PC-3 (cell line): ENCODE measurements around the gene TMEM14C. TPM values are rescaled to one million over a fixed set of nuclear protein-coding genes. Genes with fewer than 3 reads are reported as not detected.

Experiments used
- ATAC-seq: fragments of 200-7000 bp; cut with Tn5 transposase; 2 replicates; pipeline ENCODE4 v1.9.1; 2020; ENCODE audit warnings: mild to moderate bottlenecking, moderate library complexity
- BruUV-seq: library from RNA; stranded (reverse); fragments of 400-500 nt; replicated peaks from 2 replicates; lab custom pipeline; 2021; lab: Mats Ljungman, UMichigan
- CTCF ChIA-PET: fragments of 300-600 bp; sonication (Branson Sonifier 250); formaldehyde crosslinking; loops from one replicate; lab custom pipeline; 2022; ENCODE audit warnings: antibody characterized with exemption; lab: Charles Lee
- POLR2A ChIA-PET: fragments of 300-600 bp; sonication (Branson Sonifier 250); formaldehyde crosslinking; loops from one replicate; lab custom pipeline; 2022; ENCODE audit warnings: antibody characterized with exemption; ENCODE audit not compliant: unreplicated experiment; lab: Charles Lee
- DNase-seq: peaks from one replicate; pipeline ENCODE4 v3.0.0-alpha.2; 2015
- H2AFZ ChIP-seq: fragments of 300-600 bp; sonication (generic); 2 replicates; pipeline ENCODE4 v1.6.0; 2016; ENCODE audit warnings: antibody characterized with exemption, low read length
- H3F3A ChIP-seq: fragments of 300-600 bp; sonication (generic); one replicate; pipeline ENCODE4 v1.6.0; 2017; ENCODE audit warnings: antibody characterized with exemption, low read length, control low read depth, mild to moderate bottlenecking; ENCODE audit not compliant: unreplicated experiment
- H3K27ac ChIP-seq: fragments of 300-600 bp; sonication (generic); 2 replicates; pipeline ENCODE4 v1.5.1; 2016; ENCODE audit warnings: mild to moderate bottlenecking, low read length
- H3K27me3 ChIP-seq: fragments of 300-600 bp; sonication (generic); 2 replicates; pipeline ENCODE4 v1.6.1; 2016; ENCODE audit warnings: low read length, mixed read lengths
- H3K36me3 ChIP-seq: fragments of 300-600 bp; sonication (generic); 2 replicates; pipeline ENCODE4 v1.6.1; 2016; ENCODE audit warnings: low read depth, mixed run types, low read length, mixed read lengths
- H3K4me1 ChIP-seq: fragments of 300-600 bp; sonication (generic); 2 replicates; pipeline ENCODE4 v1.5.1; 2016; ENCODE audit warnings: low read length; ENCODE audit not compliant: insufficient read depth
- H3K4me2 ChIP-seq: fragments of 300-600 bp; sonication (generic); 2 replicates; pipeline ENCODE4 v1.6.0; 2016; ENCODE audit warnings: low read length
- H3K4me3 ChIP-seq: fragments of 300-600 bp; sonication (generic); 2 replicates; pipeline ENCODE4 v1.5.1; 2016; ENCODE audit warnings: mild to moderate bottlenecking, low read length, mixed read lengths
- H3K79me2 ChIP-seq: fragments of 300-600 bp; sonication (generic); 2 replicates; pipeline ENCODE4 v1.6.1; 2017; ENCODE audit warnings: low read length, mixed read lengths
- H3K9ac ChIP-seq: fragments of 300-600 bp; sonication (generic); 2 replicates; pipeline ENCODE4 v1.6.0; 2016; ENCODE audit warnings: mild to moderate bottlenecking, low read length
- H3K9me2 ChIP-seq: fragments of 300-600 bp; sonication (generic); replicated peaks from 2 replicates; pipeline ENCODE4 v1.6.1; 2016; ENCODE audit warnings: mixed run types, low read length, mixed read lengths
- H3K9me3 ChIP-seq: fragments of 300-600 bp; sonication (generic); 2 replicates; pipeline ENCODE4 v1.6.1; 2016; ENCODE audit warnings: low read length, mixed read lengths
- H4K20me1 ChIP-seq: fragments of 300-600 bp; sonication (generic); 2 replicates; pipeline ENCODE4 v1.6.1; 2016; ENCODE audit warnings: low read length, mixed read lengths
- CTCF ChIP-seq: fragments of 300-600 bp; sonication (generic); conservative IDR thresholded peaks from 2 replicates; pipeline ENCODE4 v1.5.1; 2017; ENCODE audit warnings: antibody characterized with exemption, low read depth, mild to moderate bottlenecking, low read length
- EZH2 ChIP-seq: fragments of 300-600 bp; sonication (generic); IDR thresholded peaks from one replicate; pipeline ENCODE4 v1.6.1; 2017; ENCODE audit warnings: antibody characterized with exemption, mild to moderate bottlenecking, low read length; ENCODE audit not compliant: unreplicated experiment
- EZH2phosphoT487 ChIP-seq: fragments of 300-600 bp; sonication (generic); IDR thresholded peaks from 2 replicates; pipeline ENCODE4 v1.6.1; 2018; ENCODE audit warnings: mild to moderate bottlenecking, antibody characterized with exemption, low read length, borderline replicate concordance
- intact Hi-C: fragments of 100-400 bp; cut with micrococcal nuclease; formaldehyde crosslinking; loops from 2 replicates; pipeline ENCODE4 v1.9.0; 2023
- total RNA-seq: library from RNA; depleted of rRNA; stranded (reverse); fragments of >200 nt; gene quantifications from 2 replicates; pipeline ENCODE4 v1.2.3, GENCODE V29; 2014

TMEM14C gene
- total RNA-seq, 1 experiment from 2014 or later: 87.8 TPM

- H4K20me1 ChIP-seq: no peaks in the 10 kb centered on the region; the same call in 1 of the 2 replicates
- H3K36me3 ChIP-seq: peaks cover 31% of the 10 kb centered on the region; the same call in 1 of the 2 replicates
- TF ChIP-seq CTCF (no peak), EZH2 (no peak), EZH2phosphoT487 (no peak)
- no peaks in the 10 kb centered on the region for H3K27me3 ChIP-seq
- peak overlapping the region; percentile 98 for H3K4me3 ChIP-seq
- no peak overlapping the region for H3K27ac ChIP-seq
- no peak overlapping the region for H2AFZ ChIP-seq
- H3K9ac ChIP-seq: no peak overlapping the region
- no peaks in the 10 kb centered on the region for H3K9me3 ChIP-seq
- DNase-seq: no peak
- peaks cover 19% of the 10 kb centered on the region for H3K4me1 ChIP-seq
- no peaks in the 10 kb centered on the region for H3K9me2 ChIP-seq
- CTCF ChIA-PET: no interaction called here
- intact Hi-C loops: loop anchor here (5.0 kb wide), 1 partner anchor 106 kb away; no protein-coding TSS in a partner anchor
- peaks cover 73% of the 10 kb centered on the region for H3K79me2 ChIP-seq
- no peak for ATAC-seq
- no TSS peak for BruUV-seq
- POLR2A ChIA-PET: no interaction called here
- H3F3A ChIP-seq: no peaks in the 10 kb centered on the region
- peak overlapping the region; percentile 92 for H3K4me2 ChIP-seq
Observed at GRCh38 chr6:10696655-10697054, 26.2 kb upstream of the TMEM14C start.

- no peak overlapping the region for H3K4me2 ChIP-seq
- H3K36me3 ChIP-seq: peaks cover 7% of the 10 kb centered on the region; the same call in 1 of the 2 replicates
- DNase-seq (no peak), ATAC-seq (no peak)
- H3K79me2 ChIP-seq: no peaks in the 10 kb centered on the region
- no TSS peak for BruUV-seq
- CTCF ChIA-PET: no interaction called here
- H3K4me1 ChIP-seq: no peaks in the 10 kb centered on the region
- no peaks in the 10 kb centered on the region for H3K27me3 ChIP-seq
- H2AFZ ChIP-seq: no peak overlapping the region
- H3K9me3 ChIP-seq: 0 out of 2 replicates have a peak, but pooled peaks cover 5% of the 10 kb centered on the region
- POLR2A ChIA-PET: no interaction called here
- intact Hi-C loops: no loop called here
- no peaks in the 10 kb centered on the region for H3K9me2 ChIP-seq
- H3K4me3 ChIP-seq: no peak overlapping the region
- H3F3A ChIP-seq: no peaks in the 10 kb centered on the region
- TF ChIP-seq EZH2 (no peak), CTCF (no peak), EZH2phosphoT487 (no peak)
- no peak overlapping the region for H3K27ac ChIP-seq
- H3K9ac ChIP-seq: no peak overlapping the region
- H4K20me1 ChIP-seq: no peaks in the 10 kb centered on the region
Observed at GRCh38 chr6:10713962-10714361, 8.9 kb upstream of the TMEM14C start.

GRCh38 chr6:10719296-10719963 lies 3.4 kb upstream of the TMEM14C start:
- H2AFZ ChIP-seq: peak overlapping the region; percentile 86
- H3K27me3 ChIP-seq: no peaks in the 10 kb centered on the region
- DNase-seq (peak; percentile 62), ATAC-seq (no peak)
- peak overlapping the region; percentile 87 for H3K4me2 ChIP-seq
- POLR2A ChIA-PET: interaction anchor here (1.2 kb wide), 1 partner anchor 9 kb away, joined by 4 read pairs; no protein-coding TSS in a partner anchor
- no peaks in the 10 kb centered on the region for H3F3A ChIP-seq
- no peak overlapping the region for H3K9ac ChIP-seq
- H3K9me3 ChIP-seq: 0 out of 2 replicates have a peak, but pooled peaks cover 5% of the 10 kb centered on the region
- H3K9me2 ChIP-seq: no peaks in the 10 kb centered on the region
- CTCF ChIA-PET: no interaction called here
- H3K27ac ChIP-seq: no peak overlapping the region
- no peaks in the 10 kb centered on the region for H3K36me3 ChIP-seq
- H3K4me1 ChIP-seq: peaks cover 20% of the 10 kb centered on the region
- peaks cover 15% of the 10 kb centered on the region for H3K79me2 ChIP-seq
- H4K20me1 ChIP-seq: no peaks in the 10 kb centered on the region
- TSS peak; percentile 45 for BruUV-seq
- peak overlapping the region; percentile 74 for H3K4me3 ChIP-seq
- intact Hi-C loops: no loop called here
- TF ChIP-seq EZH2phosphoT487 (no peak), EZH2 (no peak), CTCF (no peak)
